Keratinocyte (primary cell): Measurements from ENCODE around the gene ABHD2. TPM values are rescaled to one million over a fixed set of nuclear protein-coding genes. Genes with fewer than 3 reads are reported as not detected.

Experiments used
- DNase-seq: peaks from one replicate; pipeline ENCODE4 v3.0.0-alpha.2; 2011; ENCODE audit warnings: low read depth, missing footprints, low spot score
- FAIRE-seq: peaks from 2 replicates; lab custom pipeline; 2011; peaks lifted over from hg19 to GRCh38; lab: Jason Lieb, UNC
- H2AFZ ChIP-seq: 2 replicates; pipeline ENCODE4 v1.6.0; 2012; ENCODE audit warnings: low read length, control low read depth, inconsistent platforms; ENCODE audit not compliant: control insufficient read depth
- H3K27ac ChIP-seq: 2 replicates; pipeline ENCODE4 v1.5.1; 2011; ENCODE audit warnings: low read length; ENCODE audit not compliant: control insufficient read depth, insufficient read depth
- H3K27me3 ChIP-seq: 3 replicates; pipeline ENCODE4 v1.6.0; 2011; ENCODE audit warnings: low read length; ENCODE audit not compliant: control insufficient read depth, insufficient read depth; ENCODE audit errors: extremely low read depth
- H3K36me3 ChIP-seq, 2 experiments: 2 replicates in 1 of 2; 3 replicates in 1 of 2; pipeline ENCODE4 v1.5.1; 2011; ENCODE audit warnings: low read length in 2 of 2, mild to moderate bottlenecking in 1 of 2; ENCODE audit not compliant: control insufficient read depth in 2 of 2, insufficient read depth in 2 of 2; ENCODE audit errors: extremely low read depth in 1 of 2
- H3K4me1 ChIP-seq: 3 replicates; pipeline ENCODE4 v1.5.1; 2011; ENCODE audit warnings: low read length; ENCODE audit not compliant: control insufficient read depth, insufficient read depth; ENCODE audit errors: extremely low read depth
- H3K4me2 ChIP-seq: 3 replicates; pipeline ENCODE4 v1.6.0; 2011; ENCODE audit warnings: low read depth, low read length; ENCODE audit not compliant: control insufficient read depth, insufficient read depth; ENCODE audit errors: extremely low read depth
- H3K4me3 ChIP-seq, 3 experiments: fragments of 200-600 bp in 1 of 3; sonication (generic) in 1 of 3; 2 replicates in 2 of 3; 3 replicates in 1 of 3; pipeline ENCODE4 v1.5.1; 2011 to 2016; ENCODE audit warnings: low read length in 3 of 3, mild to moderate bottlenecking in 3 of 3, control low read depth in 2 of 3, inconsistent platforms in 1 of 3, low read depth in 1 of 3, mixed read lengths in 1 of 3, mixed run types in 1 of 3, moderate library complexity in 1 of 3; ENCODE audit not compliant: control insufficient read depth in 2 of 3, insufficient read depth in 2 of 3; ENCODE audit errors: extremely low read depth in 1 of 3
- H3K79me2 ChIP-seq: 2 replicates; pipeline ENCODE4 v1.6.0; 2012; ENCODE audit warnings: low read length; ENCODE audit not compliant: control insufficient read depth, insufficient read depth
- H3K9ac ChIP-seq: 3 replicates; pipeline ENCODE4 v1.6.0; 2011; ENCODE audit warnings: low read length; ENCODE audit not compliant: control insufficient read depth, insufficient read depth; ENCODE audit errors: extremely low read depth
- H3K9me1 ChIP-seq: 3 replicates; pipeline ENCODE4 v1.6.0; 2011; ENCODE audit warnings: low read length; ENCODE audit not compliant: control insufficient read depth, insufficient read depth; ENCODE audit errors: extremely low read depth
- H3K9me3 ChIP-seq: 2 replicates; pipeline ENCODE4 v1.5.1; 2012; ENCODE audit warnings: low read depth, low read length; ENCODE audit not compliant: control insufficient read depth
- H4K20me1 ChIP-seq: 3 replicates; pipeline ENCODE4 v1.6.0; 2011; ENCODE audit warnings: low read length; ENCODE audit not compliant: control insufficient read depth, insufficient read depth; ENCODE audit errors: extremely low read depth
- CTCF ChIP-seq, 3 experiments: IDR thresholded peaks in 1 of 3; conservative IDR thresholded peaks in 1 of 3; optimal IDR thresholded peaks in 1 of 3; 2 replicates in 2 of 3; 3 replicates in 1 of 3; pipeline versions ENCODE3 to v1.5.1; 2011; ENCODE audit warnings: low read length in 3 of 3, mild to moderate bottlenecking in 3 of 3, moderate library complexity in 2 of 3, control low read depth in 1 of 3, inconsistent platforms in 1 of 3; ENCODE audit not compliant: insufficient read depth in 2 of 3; ENCODE audit errors: extremely low read depth in 1 of 3
- EZH2 ChIP-seq: IDR thresholded peaks from one replicate; pipeline ENCODE4 v1.6.1; 2012; ENCODE audit warnings: inconsistent platforms, mild to moderate bottlenecking, low read length, moderate library complexity
- dilution Hi-C: fragments of 300-500 bp; cut with MboI; formaldehyde crosslinking; loops from one replicate; pipeline ENCODE4 v1.7.0; 2020; ENCODE audit warnings: low sequenced_read_pairs; ENCODE audit not compliant: extremely low pct_ligation_motif_present
- polyA plus RNA-seq, 5 experiments: library from polyadenylated mRNA; depleted of rRNA in 3 of 5; stranded (reverse) in 3 of 5; stranded (forward) in 1 of 5; unstranded in 1 of 5; fragments of >200 nt; gene quantifications; 1 replicate in 1 of 5; 2 replicates in 3 of 5; 3 replicates in 1 of 5; pipeline versions ENCODE4 v1.2.1 to v1.2.3, GENCODE V29; 2011 to 2012; ENCODE audit warnings: missing spikeins in 2 of 5, low read depth in 1 of 5, low replicate concordance in 1 of 5

ABHD2 gene
- polyA plus RNA-seq, 1 donor (not counting 4 experiments of a cell fraction or from before 2014, with no cell fraction given), result 22.8 TPM

- dilution Hi-C loops, result no loop called here
- FAIRE-seq (no peak), DNase-seq (no peak)
- no peak overlapping the region for H2AFZ ChIP-seq
- peaks cover 28% of the 10 kb centered on the region for H3K79me2 ChIP-seq
- H3K36me3 ChIP-seq, result peaks cover 0 to 5% of the 10 kb centered on the region in 2 experiments
- TF ChIP-seq CTCF (optimal IDR thresholded peaks at IDR 0.05 in 1 of 3, IDR thresholded peaks at IDR 0.05 in 1 of 3, conservative IDR thresholded peaks at IDR 0.05 in 1 of 3; ENCODE audit: extremely low read depth in 1 of 3, insufficient read depth in 2 of 3, low read length in 3 of 3), result no peak
- TF ChIP-seq EZH2, result no peak
- no peaks in the 10 kb centered on the region for H3K9me1 ChIP-seq
- no peaks in the 10 kb centered on the region for H4K20me1 ChIP-seq
- no peak overlapping the region for H3K27ac ChIP-seq
- H3K9ac ChIP-seq, result no peak overlapping the region
- H3K4me1 ChIP-seq, result peaks cover 28% of the 10 kb centered on the region
- H3K4me2 ChIP-seq, result no peak overlapping the region
- H3K27me3 ChIP-seq, result no peaks in the 10 kb centered on the region
- no peaks in the 10 kb centered on the region for H3K9me3 ChIP-seq
- no peak overlapping the region for H3K4me3 ChIP-seq
Observed at GRCh38 chr15:89098281-89098680, 10.0 kb downstream of the ABHD2 start.

GRCh38 chr15:89099968-89100367 is 11.7 kb downstream of the ABHD2 start:
- H3K9me1 ChIP-seq, result no peaks in the 10 kb centered on the region
- no peaks in the 10 kb centered on the region for H4K20me1 ChIP-seq
- H3K9ac ChIP-seq, result no peak overlapping the region
- DNase-seq (no peak), FAIRE-seq (peak; percentile 13)
- H3K36me3 ChIP-seq, result peaks cover 0 to 5% of the 10 kb centered on the region in 2 experiments
- dilution Hi-C loops, result no loop called here
- no peak overlapping the region for H2AFZ ChIP-seq
- H3K79me2 ChIP-seq, result peaks cover 25% of the 10 kb centered on the region
- no peak overlapping the region for H3K4me2 ChIP-seq
- TF ChIP-seq EZH2 (no peak), CTCF (optimal IDR thresholded peaks at IDR 0.05 in 1 of 3, IDR thresholded peaks at IDR 0.05 in 1 of 3, conservative IDR thresholded peaks at IDR 0.05 in 1 of 3; ENCODE audit: extremely low read depth in 1 of 3, insufficient read depth in 2 of 3, low read length in 3 of 3) (no peak)
- H3K4me3 ChIP-seq, result no peak overlapping the region
- peak overlapping the region; percentile 93 for H3K27ac ChIP-seq
- H3K4me1 ChIP-seq, result peaks cover 33% of the 10 kb centered on the region
- H3K9me3 ChIP-seq, result no peaks in the 10 kb centered on the region
- no peaks in the 10 kb centered on the region for H3K27me3 ChIP-seq
